HAP-1 (cell line): ENCODE measurements around the gene UBASH3B.

Experiments
- DNase-seq, 2 experiments: peaks; one replicate each; pipeline ENCODE4 v3.0.0-alpha.2; 2016 to 2020; ENCODE audit warnings: low spot score in 2 of 2
- H3K27me3 ChIP-seq: fragments of 250-450 bp; sonication (Bioruptor Pico); 2 replicates; pipeline ENCODE4 v1.5.1; 2020; ENCODE audit warnings: low read depth, mild to moderate bottlenecking, moderate library complexity
- H3K36me3 ChIP-seq: fragments of 250-450 bp; sonication (Bioruptor Pico); replicated peaks from 2 replicates; pipeline ENCODE4 v1.5.1; 2020; ENCODE audit warnings: mild to moderate bottlenecking
- H3K4me1 ChIP-seq: fragments of 250-450 bp; sonication (Bioruptor Pico); 2 replicates; pipeline ENCODE4 v1.5.1; 2020; ENCODE audit warnings: mild to moderate bottlenecking
- H3K4me3 ChIP-seq: fragments of 250-450 bp; sonication (Bioruptor Pico); 2 replicates; pipeline ENCODE4 v1.5.1; 2020; ENCODE audit warnings: mild to moderate bottlenecking, moderate library complexity
- H3K9me3 ChIP-seq: fragments of 250-450 bp; sonication (Bioruptor Pico); 2 replicates; pipeline ENCODE4 v1.5.1; 2020; ENCODE audit warnings: mild to moderate bottlenecking, moderate library complexity
- in situ Hi-C: fragments of 300-500 bp; cut with MboI; formaldehyde crosslinking; loops from 3 replicates; pipeline ENCODE4 v1.14.3; 2020; ENCODE audit warnings: low sequenced_read_pairs, inconsistent platforms, mixed read lengths

The UBASH3B gene

GRCh38 chr11:122673701-122674100 lies 18.2 kb downstream of the UBASH3B start:
- no peaks in the 10 kb centered on the region for H3K27me3 ChIP-seq
- no peaks in the 10 kb centered on the region for H3K4me1 ChIP-seq
- in situ Hi-C loops, result no loop called here
- H3K9me3 ChIP-seq, result no peaks in the 10 kb centered on the region
- H3K4me3 ChIP-seq, result no peak overlapping the region
- no peaks in the 10 kb centered on the region for H3K36me3 ChIP-seq
- no peak for DNase-seq

- no peaks in the 10 kb centered on the region for H3K36me3 ChIP-seq
- DNase-seq, result no peak
- no peaks in the 10 kb centered on the region for H3K4me1 ChIP-seq
- H3K4me3 ChIP-seq, result no peak overlapping the region
- no peaks in the 10 kb centered on the region for H3K9me3 ChIP-seq
- in situ Hi-C loops, result no loop called here
- H3K27me3 ChIP-seq, result no peaks in the 10 kb centered on the region
These were observed 21.1 kb downstream of the UBASH3B start for GRCh38 chr11:122676638-122677037.

GRCh38 chr11:122677256-122677655 lies 21.7 kb downstream of the UBASH3B start:
- Histone ChIP-seq H3K4me3 (no peak overlapping the region), H3K36me3 (no peaks in the 10 kb centered on the region), H3K9me3 (no peaks in the 10 kb centered on the region), H3K4me1 (no peaks in the 10 kb centered on the region), H3K27me3 (no peaks in the 10 kb centered on the region)
- no peak for DNase-seq
- in situ Hi-C loops, result no loop called here

GRCh38 chr11:122678406-122678805 lies 22.9 kb downstream of the UBASH3B start:
- Histone ChIP-seq H3K27me3 (no peaks in the 10 kb centered on the region), H3K4me3 (no peak overlapping the region), H3K9me3 (no peaks in the 10 kb centered on the region), H3K4me1 (no peaks in the 10 kb centered on the region), H3K36me3 (no peaks in the 10 kb centered on the region)
- DNase-seq, result no peak
- in situ Hi-C loops, result no loop called here

- no peaks in the 10 kb centered on the region for H3K4me1 ChIP-seq
- H3K9me3 ChIP-seq, result no peaks in the 10 kb centered on the region
- no peak for DNase-seq
- in situ Hi-C loops, result no loop called here
- H3K36me3 ChIP-seq, result no peaks in the 10 kb centered on the region
- no peak overlapping the region for H3K4me3 ChIP-seq
- H3K27me3 ChIP-seq, result no peaks in the 10 kb centered on the region
These were observed 23.9 kb downstream of the UBASH3B start for GRCh38 chr11:122679466-122679865.

GRCh38 chr11:122681070-122681469 lies 25.5 kb downstream of the UBASH3B start:
- DNase-seq, result no peak
- Histone ChIP-seq H3K36me3 (no peaks in the 10 kb centered on the region), H3K27me3 (no peaks in the 10 kb centered on the region), H3K9me3 (no peaks in the 10 kb centered on the region), H3K4me1 (no peaks in the 10 kb centered on the region), H3K4me3 (no peak overlapping the region)
- in situ Hi-C loops, result no loop called here

- Histone ChIP-seq H3K36me3 (no peaks in the 10 kb centered on the region), H3K4me3 (no peak overlapping the region), H3K9me3 (no peaks in the 10 kb centered on the region), H3K4me1 (no peaks in the 10 kb centered on the region), H3K27me3 (no peaks in the 10 kb centered on the region)
- no peak for DNase-seq
- in situ Hi-C loops, result no loop called here
These were observed 26.2 kb downstream of the UBASH3B start for GRCh38 chr11:122681735-122682134.

GRCh38 chr11:122682464-122682863 lies 26.9 kb downstream of the UBASH3B start:
- no peak overlapping the region for H3K4me3 ChIP-seq
- H3K4me1 ChIP-seq, result no peaks in the 10 kb centered on the region
- no peak for DNase-seq
- in situ Hi-C loops, result no loop called here
- no peaks in the 10 kb centered on the region for H3K9me3 ChIP-seq
- H3K36me3 ChIP-seq, result no peaks in the 10 kb centered on the region
- H3K27me3 ChIP-seq, result no peaks in the 10 kb centered on the region

- DNase-seq, result no peak
- Histone ChIP-seq H3K9me3 (no peaks in the 10 kb centered on the region), H3K4me3 (no peak overlapping the region), H3K27me3 (no peaks in the 10 kb centered on the region), H3K4me1 (no peaks in the 10 kb centered on the region), H3K36me3 (no peaks in the 10 kb centered on the region)
- in situ Hi-C loops, result no loop called here
These were observed 29.5 kb downstream of the UBASH3B start for GRCh38 chr11:122685041-122685440.

GRCh38 chr11:122686111-122686510 lies 30.6 kb downstream of the UBASH3B start:
- Histone ChIP-seq H3K9me3 (no peaks in the 10 kb centered on the region), H3K27me3 (no peaks in the 10 kb centered on the region), H3K4me3 (no peak overlapping the region), H3K4me1 (no peaks in the 10 kb centered on the region), H3K36me3 (no peaks in the 10 kb centered on the region)
- in situ Hi-C loops, result no loop called here
- no peak for DNase-seq

GRCh38 chr11:122690384-122690783 lies 34.9 kb downstream of the UBASH3B start:
- Histone ChIP-seq H3K36me3 (no peaks in the 10 kb centered on the region), H3K27me3 (no peaks in the 10 kb centered on the region), H3K4me1 (peaks cover 6% of the 10 kb centered on the region; the same call in 1 of the 2 replicates), H3K4me3 (no peak overlapping the region), H3K9me3 (no peaks in the 10 kb centered on the region)
- DNase-seq, result no peak
- in situ Hi-C loops, result no loop called here

GRCh38 chr11:122690801-122691548 lies 35.5 kb downstream of the UBASH3B start:
- Histone ChIP-seq H3K27me3 (no peaks in the 10 kb centered on the region), H3K4me3 (no peak overlapping the region), H3K36me3 (no peaks in the 10 kb centered on the region), H3K9me3 (no peaks in the 10 kb centered on the region), H3K4me1 (peaks cover 6% of the 10 kb centered on the region; the same call in 1 of the 2 replicates)
- DNase-seq, result no peak
- in situ Hi-C loops, result no loop called here

GRCh38 chr11:122691549-122692150 lies 36.1 kb downstream of the UBASH3B start:
- no peak for DNase-seq
- Histone ChIP-seq H3K9me3 (no peaks in the 10 kb centered on the region), H3K4me1 (peaks cover 6% of the 10 kb centered on the region; the same call in 1 of the 2 replicates), H3K4me3 (no peak overlapping the region), H3K36me3 (no peaks in the 10 kb centered on the region), H3K27me3 (no peaks in the 10 kb centered on the region)
- in situ Hi-C loops, result no loop called here

- no peak for DNase-seq
- Histone ChIP-seq H3K36me3 (no peaks in the 10 kb centered on the region), H3K4me1 (peaks cover 6% of the 10 kb centered on the region; the same call in 1 of the 2 replicates), H3K4me3 (no peak overlapping the region), H3K9me3 (no peaks in the 10 kb centered on the region), H3K27me3 (peaks cover 4% of the 10 kb centered on the region; the same call in 1 of the 2 replicates)
- in situ Hi-C loops, result no loop called here
These were observed 36.9 kb downstream of the UBASH3B start for GRCh38 chr11:122692444-122692843.
